Stimulated activated CD4-positive, alpha-beta T cell treated with anti-CD3 and anti-CD28 coated beads, TNF-alpha, amount 100 ng/mL, for 48 hours (primary cell): ENCODE results near the gene LILRA6.
"Not testable (repeated sequence)": the region's sequence is repeated elsewhere in the genome, so short reads cannot be mapped to it uniquely, and the experiment has no call there.

Experiments used
- DNase-seq, 3 donors: peaks; one replicate each; pipeline ENCODE4 v3.0.0-alpha.2; 2020; ENCODE audit warnings: low read depth in 3 of 3

Gene LILRA6

DNA sequence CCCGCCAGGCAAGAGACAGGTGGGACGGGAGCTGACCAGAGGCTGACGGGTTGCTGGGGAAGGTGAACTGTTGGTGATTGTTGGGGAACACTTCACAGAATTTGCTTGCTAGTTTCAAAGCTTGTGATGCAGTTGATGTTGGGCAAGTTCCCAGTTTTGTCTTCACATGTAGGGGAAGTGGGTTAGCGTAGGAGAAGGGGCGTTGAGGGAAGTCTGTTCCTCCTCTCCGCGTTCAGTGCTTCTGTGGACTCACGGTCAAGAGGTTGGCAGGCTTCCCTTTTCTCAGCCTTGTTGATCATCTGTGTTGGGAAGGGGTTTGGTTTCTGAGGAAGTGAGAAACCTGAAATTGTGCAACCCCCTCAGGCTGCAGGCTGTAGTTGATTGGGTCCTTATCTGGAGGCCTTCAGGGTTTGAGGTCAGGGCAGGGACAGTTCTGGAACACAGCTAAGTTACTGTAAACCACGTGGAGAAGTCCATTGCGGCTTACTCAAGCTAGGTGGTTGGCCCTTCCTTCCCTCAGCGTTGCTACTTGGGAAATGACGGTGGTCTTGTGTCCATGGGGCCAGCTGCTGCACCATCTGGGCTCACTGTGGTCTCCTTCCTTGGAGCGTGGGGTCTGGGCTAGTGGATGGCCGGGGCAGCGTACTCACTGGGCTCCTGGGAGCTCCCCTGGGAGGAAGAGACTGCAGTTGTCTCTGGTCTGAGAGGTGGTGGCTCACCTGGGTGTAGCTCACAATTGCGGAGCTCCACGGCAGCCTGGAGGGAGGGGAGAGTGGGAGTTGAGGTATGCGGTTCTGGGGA, 34.4 kb downstream of the LILRA6 start:
- DNase-seq = peak in 2 of 3 donors; percentile 55

DNA sequence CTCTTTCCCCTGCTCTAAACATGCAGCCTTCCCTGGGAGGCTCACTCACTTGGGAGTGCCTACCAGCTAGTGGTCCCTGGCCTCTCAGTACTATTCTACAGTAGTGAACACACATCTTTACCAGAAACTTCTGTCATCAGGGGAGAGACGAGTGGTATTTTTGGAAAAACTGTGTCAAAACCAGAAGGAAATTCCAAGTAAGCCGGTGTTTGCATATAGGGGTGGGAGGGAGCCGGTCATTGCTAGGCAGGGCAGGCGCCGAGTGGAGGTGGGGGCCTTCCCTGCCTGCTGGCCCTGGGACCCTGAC, 35.0 kb downstream of the LILRA6 start:
- DNase-seq = no peak

DNA sequence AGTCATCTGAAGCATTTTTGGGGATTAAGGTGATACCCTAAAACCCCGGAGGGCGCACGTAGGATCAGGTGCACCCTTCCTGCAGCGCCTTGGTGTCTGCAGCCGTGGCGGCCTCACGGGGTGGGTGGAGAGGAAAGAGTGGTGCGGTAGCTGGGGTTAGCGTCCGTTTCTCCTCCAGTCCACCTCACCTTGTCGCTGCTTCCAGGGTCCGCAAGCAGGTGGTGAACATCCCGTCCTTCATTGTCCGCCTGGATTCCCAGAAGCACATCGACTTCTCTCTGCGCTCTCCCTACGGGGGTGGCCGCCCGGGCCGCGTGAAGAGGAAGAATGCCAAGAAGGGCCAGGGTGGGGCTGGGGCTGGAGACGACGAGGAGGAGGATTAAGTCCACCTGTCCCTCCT, 35.4 kb downstream of the LILRA6 start:
- not testable (repeated sequence) for DNase-seq

GRCh38 chr19:54206831-54207177, 35.8 kb downstream of the LILRA6 start:
- no peak for DNase-seq

GRCh38 chr19:54206030-54206830, 36.4 kb downstream of the LILRA6 start:
- no peak for DNase-seq

GRCh38 chr19:54204767-54205468, 37.7 kb downstream of the LILRA6 start:
- DNase-seq = no peak

DNA sequence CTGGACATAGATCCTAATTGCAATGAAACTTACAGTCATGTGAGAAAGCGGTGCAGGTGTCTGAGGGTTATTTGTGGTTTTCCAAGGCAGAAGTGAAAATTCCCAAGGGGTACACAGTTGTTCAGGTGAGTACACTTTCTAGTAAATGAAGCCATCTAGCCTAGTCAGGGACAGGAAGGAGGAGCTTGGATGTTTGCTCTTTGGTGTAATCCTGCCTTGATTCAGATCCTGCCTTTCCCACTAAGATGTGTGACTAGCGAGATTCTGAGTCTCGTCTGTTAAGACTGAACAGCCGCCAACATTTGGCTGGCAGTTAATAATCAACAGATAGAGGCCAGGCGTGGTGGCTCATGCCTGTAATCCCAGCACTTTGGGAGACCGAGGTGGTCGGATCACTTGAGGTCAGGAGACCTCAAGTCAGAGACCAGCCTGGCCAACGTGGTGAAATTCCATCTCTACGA, 39.4 kb downstream of the LILRA6 start:
- DNase-seq = no peak

- no peak for DNase-seq
Observed at GRCh38 chr19:54201980-54202379, 40.6 kb downstream of the LILRA6 start.

GRCh38 chr19:54201172-54201701, 41.4 kb downstream of the LILRA6 start:
- DNase-seq = no peak

GRCh38 chr19:54199401-54199800, 43.2 kb downstream of the LILRA6 start:
- no peak for DNase-seq

- no peak for DNase-seq
Observed at GRCh38 chr19:54197121-54197520, 45.5 kb downstream of the LILRA6 start.

DNA sequence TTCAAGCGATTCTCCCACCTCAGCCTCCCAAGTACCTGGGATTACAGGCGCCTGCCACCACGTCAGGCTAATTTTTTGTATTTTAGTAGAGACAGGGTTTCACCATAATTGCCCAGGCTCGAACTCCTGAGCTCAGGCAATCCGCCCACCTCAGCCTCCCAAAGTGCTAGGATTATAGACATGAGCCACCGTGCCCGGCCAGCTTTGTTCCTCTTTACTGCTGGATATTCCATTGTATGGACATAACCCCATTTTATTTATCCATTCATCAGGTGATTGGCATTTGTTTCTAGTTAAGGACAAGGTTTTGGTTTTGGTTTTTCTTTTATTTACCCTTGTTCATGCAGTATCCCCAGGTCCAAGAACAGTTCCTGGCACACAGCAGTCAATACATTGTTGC, 46.1 kb downstream of the LILRA6 start:
- DNase-seq = no peak

GRCh38 chr19:54194463-54194862, 48.1 kb downstream of the LILRA6 start:
- not testable (repeated sequence) for DNase-seq

DNA sequence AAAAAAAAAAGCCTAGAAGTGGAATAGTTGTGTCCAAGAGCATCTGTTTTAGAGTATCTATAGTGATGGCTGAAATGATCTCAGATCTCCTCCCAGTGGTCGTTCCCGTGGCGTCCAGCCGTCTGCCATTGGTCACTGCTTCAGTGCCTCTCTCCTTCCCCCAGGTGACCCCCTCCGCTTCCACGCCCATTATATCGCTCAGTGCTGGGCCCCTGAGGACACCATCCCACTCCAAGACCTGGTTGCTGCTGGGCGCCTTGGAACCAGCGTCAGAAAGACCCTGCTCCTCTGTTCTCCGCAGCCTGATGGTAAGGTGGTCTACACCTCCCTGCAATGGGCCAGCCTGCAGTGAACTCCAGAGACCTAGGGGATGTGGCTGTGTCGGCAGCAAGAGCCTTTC, 49.6 kb downstream of the LILRA6 start:
- no peak for DNase-seq

DNA sequence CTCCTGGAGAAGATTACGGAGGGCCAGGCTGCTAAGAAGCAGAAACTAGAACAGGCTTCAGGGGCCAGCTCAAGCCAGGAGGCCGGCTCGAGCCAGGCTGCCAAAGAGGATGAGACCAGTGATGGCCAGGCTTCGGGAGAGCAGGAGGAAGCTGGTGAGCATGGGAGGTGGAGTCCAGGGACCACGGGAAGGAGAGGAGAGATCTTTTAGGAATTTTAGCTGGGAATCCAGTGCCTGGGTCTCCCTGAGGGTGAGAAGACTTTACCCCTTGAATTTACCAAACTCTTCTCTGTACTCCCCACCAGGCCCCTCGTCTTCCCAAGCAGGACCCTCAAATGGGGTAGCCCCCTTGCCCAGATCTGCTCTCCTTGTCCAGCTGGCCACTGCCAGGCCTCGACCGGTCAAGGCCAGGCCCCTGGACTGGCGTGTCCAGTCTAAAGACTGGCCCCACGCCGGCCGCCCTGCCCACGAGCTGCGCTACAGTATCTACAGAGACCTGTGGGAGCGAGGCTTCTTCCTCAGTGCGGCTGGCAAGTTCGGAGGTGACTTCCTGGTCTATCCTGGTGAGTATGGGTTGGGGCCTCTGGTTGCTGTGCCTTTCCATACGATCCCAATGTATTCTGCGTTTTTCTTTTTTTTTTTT, 50.7 kb downstream of the LILRA6 start:
- no peak for DNase-seq

GRCh38 chr19:54191011-54191810, 51.4 kb downstream of the LILRA6 start, which contains the start of gene TSEN34:
TSS of gene TSEN34 (plus strand) at chr19:54191308. CDS start at chr19:54191365, 57 bp downstream.
- DNase-seq = peak; percentile 66 to 77 (median 76)

GRCh38 chr19:54190503-54191010, 52.0 kb downstream of the LILRA6 start:
- DNase-seq = peak; percentile 99 to 100 (median 100)

- DNase-seq = peak; percentile 100
Observed at GRCh38 chr19:54189735-54190502, 52.7 kb downstream of the LILRA6 start.

DNA sequence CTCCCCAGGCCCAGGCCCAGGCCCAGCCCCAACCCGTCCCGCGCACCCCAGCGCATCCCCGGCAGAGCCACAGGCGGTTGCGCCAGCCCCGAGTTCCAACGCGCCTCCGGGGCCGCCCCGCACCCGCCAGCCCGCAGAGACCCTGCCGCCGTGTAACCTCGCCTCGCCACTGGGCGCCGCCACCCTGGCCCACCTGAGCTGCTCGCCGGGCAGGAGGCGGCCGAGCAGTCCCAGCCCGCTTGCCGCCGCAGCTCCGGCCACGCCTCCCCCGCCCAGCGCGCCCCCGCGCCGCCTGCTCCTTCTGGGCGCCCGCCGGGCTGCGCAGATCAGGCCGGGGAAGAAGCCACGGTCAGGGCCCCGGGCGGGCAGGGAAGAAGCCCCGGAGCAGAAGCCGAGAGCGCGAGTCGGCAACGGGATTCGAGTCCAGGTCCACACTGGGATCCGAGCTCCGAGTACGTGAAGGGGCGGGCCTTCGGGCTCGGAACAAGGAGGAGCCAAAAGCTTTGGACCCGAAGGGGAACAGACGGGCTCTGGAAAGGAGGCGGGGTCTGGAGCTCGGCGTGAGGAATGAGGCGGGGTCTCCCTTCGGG, 53.4 kb downstream of the LILRA6 start, which contains the start of gene MBOAT7:
Gene MBOAT7, minus strand, starts transcription at position 436 of the 590 bp plus-strand sequence. CDS start 1,072 bp downstream, outside the sequence.
- DNase-seq = no peak
